Thyroid gland (tissue), 4 donors: Measurements from ENCODE around the gene N4BP2.

ENCODE experiments used
- POLR2A ChIP-seq, 2 donors: fragments of 450-650 bp; IDR thresholded peaks; one replicate each; pipeline ENCODE4 v1.6.1; 2017; ENCODE audit warnings: antibody characterized with exemption in 2 of 2, mild to moderate bottlenecking in 2 of 2, moderate library complexity in 1 of 2
- TF ChIP-seq, protein P1 (sequence below), 6 experiments: fragments of 200-600 bp in 3 of 6; fragments of 450-650 bp in 3 of 6; sonication (generic) in 3 of 6; IDR thresholded peaks; one replicate each; pipeline ENCODE4 v1.5.1; 2016 to 2019; ENCODE audit warnings: antibody characterized with exemption in 6 of 6, mild to moderate bottlenecking in 2 of 6, inconsistent platforms in 1 of 6, moderate library complexity in 1 of 6

DNA sequence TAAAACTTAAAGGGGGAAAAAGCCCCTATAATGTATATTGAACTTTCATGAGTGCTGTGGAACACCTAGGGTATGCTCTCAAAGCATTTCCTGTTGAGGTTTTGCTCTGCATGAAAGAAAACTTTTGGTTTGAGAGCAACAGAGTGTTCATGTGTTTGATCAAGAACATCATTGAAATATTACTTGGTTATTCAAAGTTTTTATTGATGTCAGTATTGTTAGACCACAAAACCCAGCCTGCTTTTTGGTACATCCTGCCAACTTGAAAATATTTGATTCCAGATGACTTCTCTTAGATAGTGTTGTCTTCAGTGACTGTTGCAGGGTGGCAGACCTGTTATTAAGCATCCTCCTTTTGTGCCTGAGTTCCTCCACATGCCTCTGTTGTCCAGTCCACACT, 68.0 kb downstream of the N4BP2 start:
- TF ChIP-seq, protein P1, sequence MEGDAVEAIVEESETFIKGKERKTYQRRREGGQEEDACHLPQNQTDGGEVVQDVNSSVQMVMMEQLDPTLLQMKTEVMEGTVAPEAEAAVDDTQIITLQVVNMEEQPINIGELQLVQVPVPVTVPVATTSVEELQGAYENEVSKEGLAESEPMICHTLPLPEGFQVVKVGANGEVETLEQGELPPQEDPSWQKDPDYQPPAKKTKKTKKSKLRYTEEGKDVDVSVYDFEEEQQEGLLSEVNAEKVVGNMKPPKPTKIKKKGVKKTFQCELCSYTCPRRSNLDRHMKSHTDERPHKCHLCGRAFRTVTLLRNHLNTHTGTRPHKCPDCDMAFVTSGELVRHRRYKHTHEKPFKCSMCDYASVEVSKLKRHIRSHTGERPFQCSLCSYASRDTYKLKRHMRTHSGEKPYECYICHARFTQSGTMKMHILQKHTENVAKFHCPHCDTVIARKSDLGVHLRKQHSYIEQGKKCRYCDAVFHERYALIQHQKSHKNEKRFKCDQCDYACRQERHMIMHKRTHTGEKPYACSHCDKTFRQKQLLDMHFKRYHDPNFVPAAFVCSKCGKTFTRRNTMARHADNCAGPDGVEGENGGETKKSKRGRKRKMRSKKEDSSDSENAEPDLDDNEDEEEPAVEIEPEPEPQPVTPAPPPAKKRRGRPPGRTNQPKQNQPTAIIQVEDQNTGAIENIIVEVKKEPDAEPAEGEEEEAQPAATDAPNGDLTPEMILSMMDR (IDR thresholded peaks at IDR 0.05) = no peak
- TF ChIP-seq POLR2A (IDR thresholded peaks at IDR 0.05) = no peak
